ENCODE measurements around the gene TLE2. TPM values are rescaled to one million over a fixed set of nuclear protein-coding genes. Genes with fewer than 3 reads are reported as not detected.

Gene TLE2
- total and polyA plus RNA-seq, 2 donors (not counting 3 experiments of a cell fraction or from before 2014, with no cell fraction given): 32.0 to 38.8 TPM

- H3K27me3 ChIP-seq (ENCODE audit: control insufficient read depth in 2 of 2, insufficient read depth in 2 of 2, low read length in 2 of 2): no peaks in the 10 kb centered on the region
- intact Hi-C loops (cut with micrococcal nuclease): no loop called here
- DNase-seq (ENCODE audit: low read depth, low spot score) (no peak), FAIRE-seq (no peak)
- dilution Hi-C loops (cut with MboI; ENCODE audit: extremely low pct_ligation_motif_present, low sequenced_read_pairs): no loop called here
- CTCF ChIA-PET: interaction anchor here (1.1 kb wide), 1 partner anchor 23 kb away, joined by 3 read pairs; no protein-coding TSS in a partner anchor
- no peak for TF ChIP-seq EZH2 (IDR thresholded peaks at IDR 0.05; ENCODE audit: borderline replicate concordance, low read depth, low read length, severe bottlenecking)
- TF ChIP-seq CTCF (IDR thresholded peaks at IDR 0.05; ENCODE audit: extremely low read depth in 1 of 2, insufficient read depth in 1 of 2, low read depth in 1 of 2, low read length in 2 of 2): no peak
- POLR2A ChIA-PET: no interaction called here
- H2AFZ ChIP-seq (ENCODE audit: low read depth, low read length): no peak overlapping the region
- peaks cover 3% of the 10 kb centered on the region for H3K4me1 ChIP-seq (ENCODE audit: control insufficient read depth, extremely low read depth, insufficient read depth, low read length)
- no peak overlapping the region for H3K27ac ChIP-seq (ENCODE audit: insufficient read depth, low read depth, low read length)
- H3K4me3 ChIP-seq (replicated peaks in 1 of 3; ENCODE audit: insufficient read depth in 1 of 3, low read depth in 1 of 3, low read length in 3 of 3): no peak overlapping the region
- H3K79me2 ChIP-seq (ENCODE audit: control insufficient read depth, insufficient read depth, low read length): peaks cover 35% of the 10 kb centered on the region
- BruUV-seq (replicated peaks): no TSS peak
- no peaks in the 10 kb centered on the region for H4K20me1 ChIP-seq (replicated peaks; ENCODE audit: control insufficient read depth, extremely low read depth, insufficient read depth, low read length)
- no peak overlapping the region for H3K9ac ChIP-seq (replicated peaks; ENCODE audit: extremely low read depth, insufficient read depth, low read length)
- peaks cover 16 to 39% of the 10 kb centered on the region in 2 experiments for H3K36me3 ChIP-seq (ENCODE audit: control insufficient read depth in 2 of 2, extremely low read depth in 1 of 2, insufficient read depth in 2 of 2, low read length in 2 of 2)
- H3K9me1 ChIP-seq (replicated peaks; ENCODE audit: control insufficient read depth, extremely low read depth, insufficient read depth, low read length): no peaks in the 10 kb centered on the region
- no peak overlapping the region for H3K4me2 ChIP-seq (ENCODE audit: insufficient read depth, low read length)
- no peaks in the 10 kb centered on the region for H3K9me3 ChIP-seq (replicated peaks; ENCODE audit: control insufficient read depth, insufficient read depth, low read length)
Measured at GRCh38 chr19:3058821-3059314, 29.8 kb upstream of the TLE2 start.

GRCh38 chr19:3058009-3058820 is 29.1 kb upstream of the TLE2 start:
- peaks cover 16 to 42% of the 10 kb centered on the region in 2 experiments for H3K36me3 ChIP-seq (ENCODE audit: control insufficient read depth in 2 of 2, extremely low read depth in 1 of 2, insufficient read depth in 2 of 2, low read length in 2 of 2)
- H4K20me1 ChIP-seq (replicated peaks; ENCODE audit: control insufficient read depth, extremely low read depth, insufficient read depth, low read length): no peaks in the 10 kb centered on the region
- H3K9ac ChIP-seq (replicated peaks; ENCODE audit: extremely low read depth, insufficient read depth, low read length): no peak overlapping the region
- no peak overlapping the region for H3K4me2 ChIP-seq (ENCODE audit: insufficient read depth, low read length)
- no TSS peak for BruUV-seq (replicated peaks)
- DNase-seq (ENCODE audit: low read depth, low spot score): no peak
- ChIA-PET POLR2A (no interaction called here), CTCF (interaction anchor here (1.1 kb wide), 1 partner anchor 22 kb away, joined by 3 read pairs; no protein-coding TSS in a partner anchor)
- H3K9me1 ChIP-seq (replicated peaks; ENCODE audit: control insufficient read depth, extremely low read depth, insufficient read depth, low read length): no peaks in the 10 kb centered on the region
- H3K9me3 ChIP-seq (replicated peaks; ENCODE audit: control insufficient read depth, insufficient read depth, low read length): no peaks in the 10 kb centered on the region
- H3K27ac ChIP-seq (ENCODE audit: insufficient read depth, low read depth, low read length): no peak overlapping the region
- dilution Hi-C loops (cut with MboI; ENCODE audit: extremely low pct_ligation_motif_present, low sequenced_read_pairs) (no loop called here), intact Hi-C loops (cut with micrococcal nuclease) (no loop called here)
- peaks cover 35% of the 10 kb centered on the region for H3K79me2 ChIP-seq (ENCODE audit: control insufficient read depth, insufficient read depth, low read length)
- TF ChIP-seq FOS (IDR thresholded peaks at IDR 0.05; ENCODE audit: borderline replicate concordance, insufficient read depth, low read length) (no peak), MAX (IDR thresholded peaks at IDR 0.05; ENCODE audit: insufficient read depth, insufficient read length) (no peak), POLR2A (IDR thresholded peaks at IDR 0.05; ENCODE audit: low read depth, low read length) (no peak), CTCF (IDR thresholded peaks at IDR 0.05; ENCODE audit: extremely low read depth in 1 of 2, insufficient read depth in 1 of 2, low read depth in 1 of 2, low read length in 2 of 2) (no peak), EZH2 (IDR thresholded peaks at IDR 0.05; ENCODE audit: borderline replicate concordance, low read depth, low read length, severe bottlenecking) (no peak), JUN (IDR thresholded peaks at IDR 0.05; ENCODE audit: borderline replicate concordance, insufficient read depth, insufficient read length, low read depth) (no peak)
- no peak overlapping the region for H2AFZ ChIP-seq (ENCODE audit: low read depth, low read length)
- no peak overlapping the region for H3K4me3 ChIP-seq (replicated peaks in 1 of 3; ENCODE audit: insufficient read depth in 1 of 3, low read depth in 1 of 3, low read length in 3 of 3)
- H3K4me1 ChIP-seq (ENCODE audit: control insufficient read depth, extremely low read depth, insufficient read depth, low read length): peaks cover 3% of the 10 kb centered on the region
- no peak for FAIRE-seq
- H3K27me3 ChIP-seq (ENCODE audit: control insufficient read depth in 2 of 2, insufficient read depth in 2 of 2, low read length in 2 of 2): no peaks in the 10 kb centered on the region

Data from endothelial cell of umbilical vein (primary cell).